ENCODE measurements around the gene DPEP1.

- TF ChIP-seq POLR2A (IDR thresholded peaks at IDR 0.05) (no peak), POLR2AphosphoS5 (IDR thresholded peaks at IDR 0.05) (no peak), EP300 (IDR thresholded peaks at IDR 0.05) (no peak)
- TF ChIP-seq, protein P1, sequence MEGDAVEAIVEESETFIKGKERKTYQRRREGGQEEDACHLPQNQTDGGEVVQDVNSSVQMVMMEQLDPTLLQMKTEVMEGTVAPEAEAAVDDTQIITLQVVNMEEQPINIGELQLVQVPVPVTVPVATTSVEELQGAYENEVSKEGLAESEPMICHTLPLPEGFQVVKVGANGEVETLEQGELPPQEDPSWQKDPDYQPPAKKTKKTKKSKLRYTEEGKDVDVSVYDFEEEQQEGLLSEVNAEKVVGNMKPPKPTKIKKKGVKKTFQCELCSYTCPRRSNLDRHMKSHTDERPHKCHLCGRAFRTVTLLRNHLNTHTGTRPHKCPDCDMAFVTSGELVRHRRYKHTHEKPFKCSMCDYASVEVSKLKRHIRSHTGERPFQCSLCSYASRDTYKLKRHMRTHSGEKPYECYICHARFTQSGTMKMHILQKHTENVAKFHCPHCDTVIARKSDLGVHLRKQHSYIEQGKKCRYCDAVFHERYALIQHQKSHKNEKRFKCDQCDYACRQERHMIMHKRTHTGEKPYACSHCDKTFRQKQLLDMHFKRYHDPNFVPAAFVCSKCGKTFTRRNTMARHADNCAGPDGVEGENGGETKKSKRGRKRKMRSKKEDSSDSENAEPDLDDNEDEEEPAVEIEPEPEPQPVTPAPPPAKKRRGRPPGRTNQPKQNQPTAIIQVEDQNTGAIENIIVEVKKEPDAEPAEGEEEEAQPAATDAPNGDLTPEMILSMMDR (IDR thresholded peaks at IDR 0.05): no peak
Measured at GRCh38 chr16:89599451-89599858, 14.0 kb upstream of the DPEP1 start.
